ENCODE measurements around the gene RIMS1.

Gene RIMS1

GRCh38 chr6:71908162-71908765, 21.9 kb downstream of the RIMS1 start:
- Histone ChIP-seq H3K4me3 (no peak overlapping the region), H3K27ac (no peak overlapping the region)
- TF ChIP-seq, protein P1, sequence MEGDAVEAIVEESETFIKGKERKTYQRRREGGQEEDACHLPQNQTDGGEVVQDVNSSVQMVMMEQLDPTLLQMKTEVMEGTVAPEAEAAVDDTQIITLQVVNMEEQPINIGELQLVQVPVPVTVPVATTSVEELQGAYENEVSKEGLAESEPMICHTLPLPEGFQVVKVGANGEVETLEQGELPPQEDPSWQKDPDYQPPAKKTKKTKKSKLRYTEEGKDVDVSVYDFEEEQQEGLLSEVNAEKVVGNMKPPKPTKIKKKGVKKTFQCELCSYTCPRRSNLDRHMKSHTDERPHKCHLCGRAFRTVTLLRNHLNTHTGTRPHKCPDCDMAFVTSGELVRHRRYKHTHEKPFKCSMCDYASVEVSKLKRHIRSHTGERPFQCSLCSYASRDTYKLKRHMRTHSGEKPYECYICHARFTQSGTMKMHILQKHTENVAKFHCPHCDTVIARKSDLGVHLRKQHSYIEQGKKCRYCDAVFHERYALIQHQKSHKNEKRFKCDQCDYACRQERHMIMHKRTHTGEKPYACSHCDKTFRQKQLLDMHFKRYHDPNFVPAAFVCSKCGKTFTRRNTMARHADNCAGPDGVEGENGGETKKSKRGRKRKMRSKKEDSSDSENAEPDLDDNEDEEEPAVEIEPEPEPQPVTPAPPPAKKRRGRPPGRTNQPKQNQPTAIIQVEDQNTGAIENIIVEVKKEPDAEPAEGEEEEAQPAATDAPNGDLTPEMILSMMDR (IDR thresholded peaks at IDR 0.05): no peak
- DNase-seq (ENCODE audit: low spot score): no peak

- TF ChIP-seq, protein P1 (IDR thresholded peaks at IDR 0.05): no peak
- H3K4me3 ChIP-seq: no peak overlapping the region
- no peak for DNase-seq (ENCODE audit: low spot score)
- no peak overlapping the region for H3K27ac ChIP-seq
Measured at GRCh38 chr6:71913444-71914234, 27.3 kb downstream of the RIMS1 start.

GRCh38 chr6:71929047-71929446, 42.7 kb downstream of the RIMS1 start:
- no peak for DNase-seq (ENCODE audit: low spot score)
- TF ChIP-seq, protein P1 (IDR thresholded peaks at IDR 0.05): no peak
- no peak overlapping the region for H3K4me3 ChIP-seq
- H3K27ac ChIP-seq: no peak overlapping the region

DNA sequence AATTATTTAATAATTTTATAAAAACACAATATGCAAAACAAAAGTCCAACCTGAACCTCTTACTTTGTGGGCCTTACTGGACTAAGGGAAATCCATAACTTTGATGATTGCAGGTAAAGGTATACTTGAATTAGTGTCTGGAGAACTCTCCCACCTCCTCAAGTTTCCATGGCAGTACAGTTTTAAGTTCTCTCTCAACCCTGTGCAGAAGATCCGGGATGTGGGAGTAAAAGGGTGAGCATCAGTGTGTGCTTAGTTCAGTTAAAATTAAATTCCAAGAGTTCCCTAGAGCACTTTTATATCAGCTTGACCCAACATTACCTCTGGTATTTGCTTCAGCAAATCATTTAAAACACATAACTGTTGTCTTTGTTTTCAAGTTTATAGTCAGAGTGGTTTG, 47.5 kb downstream of the RIMS1 start:
- TF ChIP-seq, protein P1 (IDR thresholded peaks at IDR 0.05): no peak
- no peak for DNase-seq (ENCODE audit: low spot score)

GRCh38 chr6:71965404-71965803, 79.1 kb downstream of the RIMS1 start:
- no peak overlapping the region for H3K27ac ChIP-seq
- no peak for DNase-seq (ENCODE audit: low spot score)
- TF ChIP-seq, protein P1 (IDR thresholded peaks at IDR 0.05): no peak
- no peak overlapping the region for H3K4me3 ChIP-seq

More for the DNA sequence above, 47.5 kb downstream of the RIMS1 start:
- H3K27ac ChIP-seq: no peak overlapping the region
- H3K4me3 ChIP-seq: no peak overlapping the region

GRCh38 chr6:71967436-71967835, 81.1 kb downstream of the RIMS1 start:
- DNase-seq (ENCODE audit: low spot score): no peak
- Histone ChIP-seq H3K4me3 (no peak overlapping the region), H3K27ac (no peak overlapping the region)
- TF ChIP-seq, protein P1 (IDR thresholded peaks at IDR 0.05): no peak

- H3K4me3 ChIP-seq: no peak overlapping the region
- no peak for DNase-seq (ENCODE audit: low spot score)
Measured at GRCh38 chr6:71977884-71978283, 91.5 kb downstream of the RIMS1 start.

More at GRCh38 chr6:71977884-71978283, 91.5 kb downstream of the RIMS1 start:
- TF ChIP-seq, protein P1 (IDR thresholded peaks at IDR 0.05): no peak
- no peak overlapping the region for H3K27ac ChIP-seq
